ENCODE results near the gene HBM.
"Not testable (repeated sequence)": the region's sequence is repeated elsewhere in the genome, so short reads cannot be mapped to it uniquely, and the experiment has no call there.

Gene HBM

GRCh38 chr16:120756-121155 lies 45.0 kb upstream of the HBM start:
- H3K4me3 ChIP-seq (ENCODE audit: low read length) = no peak overlapping the region
- TF ChIP-seq CTCF (conservative IDR thresholded peaks at IDR 0.05; ENCODE audit: low read depth, low read length) = no peak
- DNase-seq (ENCODE audit: low read depth) = no peak

- no peak for DNase-seq (ENCODE audit: low read depth)
- TF ChIP-seq CTCF (conservative IDR thresholded peaks at IDR 0.05; ENCODE audit: low read depth, low read length) = no peak
- no peak overlapping the region for H3K4me3 ChIP-seq (ENCODE audit: low read length)
Observed at GRCh38 chr16:122361-122760, 43.4 kb upstream of the HBM start.

- not testable (repeated sequence) for H3K4me3 ChIP-seq (ENCODE audit: low read length); DNase-seq (ENCODE audit: low read depth)
Observed at GRCh38 chr16:123558-124350, 42.0 kb upstream of the HBM start.

- no peak for TF ChIP-seq CTCF (conservative IDR thresholded peaks at IDR 0.05; ENCODE audit: low read depth, low read length)
- DNase-seq (ENCODE audit: low read depth) = no peak
- no peak overlapping the region for H3K4me3 ChIP-seq (ENCODE audit: low read length)
Observed at GRCh38 chr16:125011-125410, 40.8 kb upstream of the HBM start.

GRCh38 chr16:129075-129474 lies 36.7 kb upstream of the HBM start:
- TF ChIP-seq CTCF (conservative IDR thresholded peaks at IDR 0.05; ENCODE audit: low read depth, low read length) = no peak
- no peak overlapping the region for H3K4me3 ChIP-seq (ENCODE audit: low read length)
- no peak for DNase-seq (ENCODE audit: low read depth)

GRCh38 chr16:130533-131173 lies 35.1 kb upstream of the HBM start:
- H3K4me3 ChIP-seq (ENCODE audit: low read length) = no peak overlapping the region
- no peak for TF ChIP-seq CTCF (conservative IDR thresholded peaks at IDR 0.05; ENCODE audit: low read depth, low read length)
- DNase-seq (ENCODE audit: low read depth) = no peak

GRCh38 chr16:132120-132519 lies 33.7 kb upstream of the HBM start:
- no peak overlapping the region for H3K4me3 ChIP-seq (ENCODE audit: low read length)
- no peak for TF ChIP-seq CTCF (conservative IDR thresholded peaks at IDR 0.05; ENCODE audit: low read depth, low read length)
- no peak for DNase-seq (ENCODE audit: low read depth)

All from retinal pigment epithelial cell (primary cell).